DOHH2 (cell line): ENCODE data around the gene MB.

ENCODE experiments used
- H3F3A ChIP-seq: fragments of 200-600 bp; sonication (generic), shearing (Covaris generic); 2 replicates; pipeline ENCODE4 v1.6.0; 2016; ENCODE audit warnings: antibody characterized with exemption, mild to moderate bottlenecking; ENCODE audit not compliant: control insufficient read depth, insufficient read depth
- H3K27ac ChIP-seq: fragments of 200-600 bp; sonication (generic); 2 replicates; pipeline ENCODE4 v1.5.1; 2014; ENCODE audit warnings: low read depth, mild to moderate bottlenecking, low read length, moderate library complexity
- H3K27me3 ChIP-seq: fragments of 200-600 bp; sonication (generic); 2 replicates; pipeline ENCODE4 v1.6.1; 2014; ENCODE audit warnings: mild to moderate bottlenecking, low read length, mixed read lengths; ENCODE audit not compliant: control insufficient read depth
- H3K36me3 ChIP-seq: fragments of 200-600 bp; sonication (generic); 2 replicates; pipeline ENCODE4 v1.6.1; 2014; ENCODE audit warnings: mild to moderate bottlenecking, low read length, moderate library complexity, mixed read lengths; ENCODE audit not compliant: control insufficient read depth
- H3K4me1 ChIP-seq: fragments of 200-600 bp; sonication (generic); 2 replicates; pipeline ENCODE4 v1.6.1; 2014; ENCODE audit warnings: mild to moderate bottlenecking, low read length, mixed read lengths; ENCODE audit not compliant: control insufficient read depth
- H3K4me2 ChIP-seq: fragments of 200-600 bp; sonication (generic); 2 replicates; pipeline ENCODE4 v1.6.0; 2014; ENCODE audit warnings: mild to moderate bottlenecking, low read length, moderate library complexity
- H3K4me3 ChIP-seq: fragments of 200-600 bp; sonication (generic); 2 replicates; pipeline ENCODE4 v1.5.1; 2014; ENCODE audit warnings: mild to moderate bottlenecking, low read length, mixed read lengths
- H3K79me2 ChIP-seq: fragments of 200-600 bp; sonication (generic); 2 replicates; pipeline ENCODE4 v1.6.1; 2014; ENCODE audit warnings: mild to moderate bottlenecking, low read length, mixed read lengths; ENCODE audit not compliant: control insufficient read depth
- H3K9me2 ChIP-seq: fragments of 200-600 bp; sonication (generic); replicated peaks from 2 replicates; pipeline ENCODE4 v1.6.1; 2014; ENCODE audit warnings: mild to moderate bottlenecking, low read length, mixed read lengths; ENCODE audit not compliant: control insufficient read depth
- H3K9me3 ChIP-seq: fragments of 200-600 bp; sonication (generic); 2 replicates; pipeline ENCODE4 v1.6.1; 2014; ENCODE audit warnings: antibody characterized with exemption, low read length, mixed read lengths; ENCODE audit not compliant: control insufficient read depth, insufficient read depth
- H4K20me1 ChIP-seq: fragments of 200-600 bp; sonication (generic); 2 replicates; pipeline ENCODE4 v1.6.0; 2014; ENCODE audit warnings: low read depth, mild to moderate bottlenecking, antibody characterized with exemption, low read length, moderate library complexity; ENCODE audit not compliant: control insufficient read depth, insufficient read depth
- CTCF ChIP-seq: fragments of 200-600 bp; sonication (generic); IDR thresholded peaks from one replicate; pipeline ENCODE4 v1.5.1; 2014; ENCODE audit warnings: antibody characterized with exemption, mild to moderate bottlenecking, low read depth, low read length; ENCODE audit not compliant: poor library complexity, severe bottlenecking
- EZH2phosphoT487 ChIP-seq: fragments of 200-600 bp; sonication (generic); IDR thresholded peaks from 2 replicates; pipeline ENCODE4 v1.6.1; 2017; ENCODE audit warnings: borderline replicate concordance, mild to moderate bottlenecking, antibody characterized with exemption, low read length, moderate library complexity, mixed read lengths

MB gene

DNA sequence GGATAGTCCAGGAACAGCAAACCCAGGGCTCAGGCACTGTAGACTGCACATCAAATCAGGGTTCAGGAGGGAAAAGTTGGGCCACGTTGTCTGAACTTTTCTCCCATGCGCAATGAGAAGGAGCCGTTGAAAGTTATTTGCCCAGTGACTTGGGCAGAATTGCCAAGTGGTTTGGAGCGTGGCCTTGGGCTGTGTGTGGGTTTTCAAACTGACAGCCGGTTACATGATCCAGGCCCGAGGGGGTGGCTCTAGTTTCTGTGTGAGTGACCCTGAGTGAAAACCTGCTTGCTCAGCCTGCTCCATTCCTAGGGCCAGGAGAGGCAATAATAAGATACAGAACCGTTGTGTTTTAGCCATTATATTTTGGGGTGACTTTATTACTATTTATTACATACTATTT lies 20.3 kb downstream of the MB start:
- H3K4me3 ChIP-seq: no peak overlapping the region
- H3K9me3 ChIP-seq: peaks cover 6% of the 10 kb centered on the region; the same call in 1 of the 2 replicates
- no peaks in the 10 kb centered on the region for H3K9me2 ChIP-seq
- no peaks in the 10 kb centered on the region for H4K20me1 ChIP-seq
- H3K36me3 ChIP-seq: no peaks in the 10 kb centered on the region
- peaks cover 5% of the 10 kb centered on the region for H3F3A ChIP-seq
- H3K79me2 ChIP-seq: no peaks in the 10 kb centered on the region
- TF ChIP-seq EZH2phosphoT487: no peak
- no peak for TF ChIP-seq CTCF
- no peaks in the 10 kb centered on the region for H3K27me3 ChIP-seq
- H3K4me1 ChIP-seq: no peaks in the 10 kb centered on the region
- no peak overlapping the region for H3K4me2 ChIP-seq
- H3K27ac ChIP-seq: no peak overlapping the region

DNA sequence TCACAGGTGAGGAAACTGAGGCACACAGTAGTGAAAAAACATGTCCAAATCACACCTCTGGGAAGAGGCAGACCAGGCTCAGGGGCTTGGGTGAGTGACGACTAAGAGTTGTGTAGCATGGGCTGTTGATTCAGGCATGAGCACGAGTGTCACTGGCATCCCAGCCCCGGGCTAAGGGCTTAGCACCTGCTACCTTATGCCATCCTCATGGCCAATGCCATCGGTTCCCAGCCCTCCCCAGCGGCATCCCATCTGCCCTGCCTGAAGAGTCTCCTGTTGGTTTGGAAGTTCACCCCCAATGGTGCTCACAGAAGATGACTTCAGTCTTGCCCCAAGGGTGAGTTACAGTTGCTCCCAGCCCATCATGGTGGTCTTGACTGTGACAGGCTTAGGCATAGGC lies 22.4 kb downstream of the MB start:
- Histone ChIP-seq H3K4me2 (no peak overlapping the region), H3K36me3 (no peaks in the 10 kb centered on the region), H3K9me2 (no peaks in the 10 kb centered on the region), H4K20me1 (no peaks in the 10 kb centered on the region), H3K4me1 (no peaks in the 10 kb centered on the region), H3K27ac (no peak overlapping the region), H3K27me3 (no peaks in the 10 kb centered on the region), H3K9me3 (no peaks in the 10 kb centered on the region), H3F3A (no peaks in the 10 kb centered on the region), H3K4me3 (no peak overlapping the region), H3K79me2 (no peaks in the 10 kb centered on the region)
- no peak for TF ChIP-seq CTCF
- no peak for TF ChIP-seq EZH2phosphoT487

GRCh38 chr22:35593891-35594470 lies 23.1 kb downstream of the MB start:
- Histone ChIP-seq H3K27ac (no peak overlapping the region), H3K4me1 (no peaks in the 10 kb centered on the region)

More at GRCh38 chr22:35593891-35594470, 23.1 kb downstream of the MB start:
- Histone ChIP-seq H3K36me3 (no peaks in the 10 kb centered on the region), H3K4me3 (no peak overlapping the region), H4K20me1 (no peaks in the 10 kb centered on the region), H3K4me2 (no peak overlapping the region), H3K79me2 (no peaks in the 10 kb centered on the region), H3F3A (no peaks in the 10 kb centered on the region), H3K27me3 (peaks cover 4% of the 10 kb centered on the region; the same call in 1 of the 2 replicates), H3K9me3 (no peaks in the 10 kb centered on the region), H3K9me2 (no peaks in the 10 kb centered on the region)
- TF ChIP-seq CTCF (no peak), EZH2phosphoT487 (no peak)
